Gastroesophageal sphincter (tissue), 3 donors: ENCODE measurements around the gene ABHD12.

Experiments
- CTCF ChIP-seq, 4 experiments: fragments of 200-600 bp in 2 of 4; fragments of 450-650 bp in 2 of 4; sonication (generic) in 1 of 4; IDR thresholded peaks; one replicate each; pipeline ENCODE4 v1.5.1; 2017 to 2019; ENCODE audit warnings: antibody characterized with exemption in 4 of 4, mild to moderate bottlenecking in 2 of 4, moderate library complexity in 2 of 4
- POLR2A ChIP-seq, 2 donors: fragments of 450-650 bp; IDR thresholded peaks; one replicate each; pipeline ENCODE4 v1.6.1; 2017; ENCODE audit warnings: antibody characterized with exemption in 2 of 2, mild to moderate bottlenecking in 2 of 2, moderate library complexity in 1 of 2
- POLR2AphosphoS5 ChIP-seq: sonication (generic); formaldehyde crosslinking; IDR thresholded peaks from one replicate; pipeline ENCODE4 v1.6.1; 2017; ENCODE audit warnings: antibody characterized with exemption

DNA sequence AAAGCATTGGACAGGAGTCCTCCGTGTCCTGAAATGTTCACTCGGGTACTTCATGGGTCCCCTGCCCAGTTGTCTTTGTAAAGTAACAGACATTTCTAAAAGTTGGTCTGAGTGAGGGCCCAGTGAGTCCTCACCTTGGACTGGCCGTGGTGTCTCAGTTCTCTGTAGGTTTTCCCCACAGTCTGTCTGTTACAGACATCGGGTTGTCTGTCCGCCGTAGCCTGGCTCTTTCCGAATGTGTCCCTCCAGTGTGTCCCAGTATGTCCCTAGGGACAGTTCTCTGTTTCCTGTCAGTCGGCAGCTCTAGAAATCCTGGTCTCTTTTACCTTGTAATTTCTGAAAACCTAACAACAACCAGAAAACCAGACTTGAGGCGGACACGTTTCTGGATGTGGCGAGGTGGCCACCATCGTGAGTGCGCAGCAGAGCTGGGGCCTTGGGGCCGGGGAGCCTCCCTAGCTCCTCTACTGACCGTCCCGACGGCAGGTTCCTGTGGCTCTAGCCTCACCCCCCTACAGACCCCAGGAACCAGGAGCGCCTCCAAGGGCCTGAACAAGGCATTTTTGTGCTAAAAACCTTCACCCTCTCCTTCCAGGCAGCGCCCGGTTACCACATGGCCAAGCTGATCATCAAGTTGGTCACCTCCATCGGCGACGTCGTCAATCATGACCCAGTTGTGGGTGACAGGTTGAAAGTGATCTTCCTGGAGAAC, 100.6 kb downstream of the ABHD12 start:
- TF ChIP-seq POLR2A (IDR thresholded peaks at IDR 0.05) (no peak), POLR2AphosphoS5 (no peak), CTCF (IDR thresholded peaks at IDR 0.05) (no peak)
